GM19023 (cell line): Measurements from ENCODE around the gene LAMA1.
"Not testable (repeated sequence)": the region's sequence is repeated elsewhere in the genome, so short reads cannot be mapped to it uniquely, and the experiment has no call there.

Experiments
- ATAC-seq: cut with Tn5 transposase; IDR thresholded peaks from one replicate; pipeline ENCODE4 v1.9.1; 2021; ENCODE audit warnings: mild to moderate bottlenecking, moderate library complexity; ENCODE audit not compliant: unreplicated experiment

LAMA1 gene

DNA sequence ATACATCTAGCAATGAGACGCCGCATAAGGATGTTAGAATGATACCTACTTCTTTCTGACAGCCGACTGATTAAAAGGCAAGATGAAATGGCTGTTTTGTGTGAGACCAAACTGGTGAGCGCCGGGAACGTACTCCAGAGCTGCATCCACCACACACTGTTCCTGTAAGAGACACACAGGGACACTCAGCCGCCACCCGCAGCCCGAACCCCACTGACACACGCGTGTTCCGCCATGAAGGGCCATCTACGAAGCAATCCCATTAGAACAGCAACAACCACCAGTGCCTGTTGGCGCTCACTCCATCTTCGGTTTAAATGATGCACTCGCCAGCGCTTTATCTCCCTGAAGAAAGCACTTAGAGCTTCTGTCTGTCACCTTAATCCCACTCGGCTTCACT is 162.3 kb downstream of the LAMA1 start:
- no peak for ATAC-seq

DNA sequence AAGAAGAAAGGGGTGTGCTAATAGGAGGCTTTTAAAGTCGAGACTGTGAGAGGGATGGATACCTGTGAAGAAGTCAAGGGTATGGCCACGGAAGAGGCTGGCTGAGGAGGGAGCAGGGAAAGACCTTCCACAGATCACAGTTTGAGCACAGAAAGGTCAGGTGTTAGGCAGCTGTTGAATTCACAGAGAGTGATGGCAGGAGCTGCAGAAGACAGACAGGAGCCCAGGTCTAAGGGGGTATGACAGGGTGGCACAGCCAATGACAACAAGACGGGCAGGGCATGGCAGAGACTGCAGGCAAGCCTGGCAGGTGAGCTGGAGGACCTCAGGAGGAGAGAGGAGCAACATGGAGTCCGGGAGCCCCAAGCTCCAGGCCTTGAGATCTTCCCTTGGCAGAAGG is 163.1 kb downstream of the LAMA1 start:
- no peak for ATAC-seq

DNA sequence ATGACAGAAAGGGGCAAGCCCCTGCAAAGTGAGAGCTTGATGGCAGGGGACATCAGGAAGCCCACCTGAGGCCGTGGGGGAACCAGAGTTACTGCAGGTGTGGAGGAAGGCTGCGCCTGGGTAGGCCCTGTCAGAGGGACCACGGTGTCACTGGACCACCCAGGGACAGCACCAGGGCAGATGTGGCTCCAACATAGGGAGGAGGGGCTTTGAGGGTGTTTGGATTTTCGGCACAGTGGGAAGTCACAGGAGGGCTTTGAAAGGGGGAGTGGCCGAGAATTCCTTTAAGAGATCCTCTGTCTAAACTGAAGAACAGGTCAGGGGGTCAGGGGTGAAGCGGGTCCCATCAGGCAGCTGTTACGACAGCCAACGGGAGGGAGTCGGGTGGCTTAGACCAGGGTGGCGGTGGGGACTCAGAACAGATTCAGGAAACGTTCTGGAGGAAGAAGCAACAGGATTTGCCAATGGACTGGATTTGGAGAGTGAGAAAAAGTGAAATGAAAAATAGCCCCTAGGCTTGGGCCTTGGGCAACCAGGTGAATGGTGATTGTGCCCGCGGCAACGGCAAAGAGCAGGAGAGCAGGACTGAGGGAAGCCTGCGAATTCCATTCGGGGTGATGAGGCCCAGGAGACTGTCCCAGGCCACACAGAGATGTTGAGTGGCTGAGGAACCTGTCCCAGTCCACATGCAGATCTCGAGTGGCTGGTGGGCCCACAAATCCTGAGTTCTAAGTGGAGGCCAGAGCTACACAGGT is 166.1 kb downstream of the LAMA1 start:
- no peak for ATAC-seq

DNA sequence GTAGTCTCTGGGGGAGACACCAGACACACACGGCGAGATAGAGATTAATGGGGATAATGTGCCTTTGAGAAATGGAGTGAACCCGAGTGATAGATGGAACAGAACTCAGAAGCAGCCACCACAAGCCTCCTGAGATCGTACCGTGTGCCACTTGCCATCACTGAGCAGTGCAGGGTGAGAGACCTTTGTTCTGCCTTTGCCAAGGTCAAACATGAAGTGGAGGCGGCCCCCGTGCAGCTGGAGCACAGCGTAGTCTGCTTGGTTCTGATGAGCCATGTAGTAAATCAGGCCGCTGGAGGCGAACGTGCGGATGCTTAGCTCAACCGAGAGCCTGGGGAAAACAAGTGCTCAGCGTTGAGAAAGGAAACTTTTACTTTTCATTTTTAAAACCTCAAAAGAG is 167.0 kb downstream of the LAMA1 start:
- no peak for ATAC-seq

DNA sequence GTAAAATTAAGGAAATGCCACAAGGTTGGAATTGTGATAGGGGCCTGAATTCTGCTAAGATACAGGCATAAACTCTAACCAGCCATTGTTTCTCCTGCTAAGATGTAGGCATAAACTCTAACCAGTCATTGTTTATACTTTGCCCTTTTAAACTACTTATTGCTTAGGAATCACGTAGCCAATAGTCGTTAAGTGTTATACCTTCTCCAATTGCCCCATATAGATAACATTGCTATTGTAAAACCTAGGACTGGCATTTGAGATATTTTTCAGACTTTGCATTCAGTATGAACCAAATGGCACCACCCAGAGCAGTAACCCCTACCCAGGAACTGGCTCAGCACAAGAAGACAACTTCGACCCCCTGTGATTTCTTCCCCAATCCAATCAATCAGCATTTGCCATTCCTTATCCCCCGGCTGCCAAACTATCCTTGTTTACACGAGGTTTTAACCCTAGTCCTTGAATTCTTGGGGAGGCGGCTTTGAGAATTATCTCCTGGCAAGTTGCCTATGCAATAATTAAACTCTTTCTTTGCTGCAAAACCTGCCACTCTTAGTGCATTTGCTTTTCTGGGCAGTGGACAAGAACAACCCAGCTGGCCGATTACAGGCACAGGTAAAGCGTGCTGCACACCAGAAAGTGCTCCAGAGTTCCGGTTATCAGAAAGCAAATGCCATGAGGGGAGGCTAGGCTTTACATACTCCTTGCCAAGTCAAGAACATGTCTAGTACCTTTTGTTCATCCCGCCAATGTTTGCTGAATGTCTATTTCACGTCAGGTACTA is 167.6 kb downstream of the LAMA1 start:
- ATAC-seq = no peak

DNA sequence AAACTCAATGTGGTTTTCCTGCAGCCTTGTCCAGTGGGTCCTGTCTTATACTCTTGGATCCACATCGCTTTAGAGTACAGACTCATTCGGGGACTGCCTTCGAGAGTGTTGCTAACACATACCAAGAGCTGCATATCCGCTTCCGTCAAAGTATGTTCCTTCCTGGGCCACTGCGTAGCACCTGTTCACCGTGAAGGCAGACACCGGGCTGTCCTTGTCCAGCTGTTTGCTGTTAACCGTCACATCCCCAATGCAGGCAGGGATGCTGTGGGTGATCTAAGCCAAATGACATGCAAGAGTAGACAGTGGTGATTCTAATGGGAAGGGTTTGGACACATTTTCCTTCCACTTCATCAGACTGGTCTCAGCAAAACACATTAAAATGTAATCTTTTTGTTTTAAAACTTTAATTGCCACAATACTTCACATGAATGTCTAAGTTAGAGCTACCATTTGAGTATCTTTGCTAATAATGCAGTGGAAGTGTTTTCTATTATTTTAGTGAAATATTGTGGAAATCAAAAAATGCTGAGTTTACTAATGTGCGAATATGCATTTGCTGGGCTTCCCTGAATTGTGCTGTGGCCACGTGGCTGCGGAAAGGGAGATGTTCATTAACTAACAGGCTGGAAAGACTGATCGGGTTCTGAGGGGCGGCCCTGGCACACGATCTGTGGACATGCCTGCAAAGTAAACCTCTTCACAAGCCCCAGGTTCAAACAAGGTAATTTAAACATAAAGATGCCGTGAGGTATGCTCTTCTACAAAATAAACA is 169.1 kb downstream of the LAMA1 start:
- ATAC-seq = no peak

DNA sequence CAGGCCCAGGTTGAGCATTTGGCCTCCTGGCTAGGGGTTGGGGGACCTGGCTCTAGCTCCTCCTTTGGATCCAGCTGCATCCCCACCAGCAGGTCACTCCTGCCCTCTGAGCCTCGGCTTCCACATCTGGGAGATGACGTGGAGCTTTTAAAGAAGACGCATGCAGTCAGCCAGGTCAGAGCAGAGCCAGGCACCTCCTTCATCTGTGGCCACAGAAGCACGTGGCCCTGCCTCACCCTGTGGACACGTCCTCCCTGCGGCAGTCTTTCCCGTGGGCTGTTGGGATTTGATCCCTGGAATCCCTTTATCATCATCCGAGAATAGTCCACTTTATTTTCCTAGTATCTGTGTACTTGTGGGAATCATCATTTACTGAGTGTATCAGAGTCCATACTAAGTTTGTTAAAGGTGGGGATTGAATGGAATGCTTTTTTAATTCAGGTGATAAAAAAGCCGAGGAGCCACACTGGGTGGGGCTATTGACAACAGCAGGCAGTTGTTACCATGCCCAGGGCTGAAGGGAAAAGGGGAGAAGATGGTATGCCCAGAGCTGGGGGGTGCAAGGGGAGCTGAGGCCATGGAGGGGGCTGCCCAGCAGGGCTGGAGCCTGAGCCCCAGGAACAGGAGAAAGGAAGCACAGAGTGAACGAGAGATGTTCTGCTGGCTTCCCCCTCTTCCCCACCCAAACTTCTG is 170.1 kb downstream of the LAMA1 start:
- no peak for ATAC-seq

DNA sequence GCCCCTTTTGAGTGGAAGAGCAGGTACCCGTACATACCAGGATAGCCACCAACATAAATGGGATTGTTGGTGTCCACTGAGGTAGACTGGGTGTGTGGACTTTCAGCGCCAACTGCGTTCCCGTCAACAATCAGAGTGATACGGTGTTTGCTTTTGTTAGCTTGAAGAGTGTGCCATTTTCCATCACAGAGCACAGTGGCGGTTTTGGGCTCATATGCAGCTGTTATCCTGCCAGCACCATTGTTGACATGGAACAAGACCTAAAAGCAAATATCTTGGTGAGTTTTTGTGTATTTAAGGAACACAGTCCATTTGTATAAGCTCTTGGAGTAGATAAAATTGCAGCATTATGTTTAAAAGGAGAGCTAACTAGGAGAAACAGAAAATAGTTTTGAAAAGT is 174.5 kb downstream of the LAMA1 start:
- ATAC-seq = no peak

DNA sequence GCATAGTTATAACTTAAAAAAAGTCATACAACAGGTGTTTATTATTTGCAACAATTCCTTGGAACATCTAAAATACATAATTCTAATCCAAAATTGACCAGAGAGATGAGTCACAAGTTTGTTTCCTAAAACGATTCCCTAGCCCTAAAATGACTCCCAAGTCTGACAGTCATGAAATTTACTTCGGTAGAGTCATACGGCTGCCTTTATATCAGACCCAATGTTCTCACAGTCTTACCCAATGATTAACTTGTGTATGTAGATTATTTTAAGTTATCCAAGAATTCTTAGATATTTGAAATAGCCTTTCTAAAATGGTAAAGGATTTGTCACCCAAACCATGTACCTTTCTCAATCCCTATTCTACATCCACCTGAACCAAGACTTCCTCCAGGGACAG is 174.9 kb downstream of the LAMA1 start:
- ATAC-seq = no peak

DNA sequence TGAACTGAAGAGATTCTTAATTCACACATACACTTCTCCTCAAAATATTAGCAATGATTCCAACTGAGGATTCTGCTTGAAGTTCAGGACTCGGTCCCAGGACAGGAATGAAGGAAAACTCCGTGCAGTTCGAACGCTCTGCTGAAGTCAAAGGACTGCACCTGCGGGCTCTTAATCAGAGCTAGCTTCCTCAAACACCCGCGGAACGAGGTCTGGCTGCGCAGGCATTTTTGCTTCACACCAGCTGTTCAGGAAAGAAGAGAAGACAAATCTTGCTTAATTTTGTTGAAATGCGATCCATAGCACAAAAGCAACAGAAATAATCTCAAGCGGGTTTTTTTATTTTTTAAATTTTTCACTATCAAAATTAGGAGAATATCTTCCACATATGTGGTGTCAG is 175.6 kb downstream of the LAMA1 start:
- no peak for ATAC-seq

DNA sequence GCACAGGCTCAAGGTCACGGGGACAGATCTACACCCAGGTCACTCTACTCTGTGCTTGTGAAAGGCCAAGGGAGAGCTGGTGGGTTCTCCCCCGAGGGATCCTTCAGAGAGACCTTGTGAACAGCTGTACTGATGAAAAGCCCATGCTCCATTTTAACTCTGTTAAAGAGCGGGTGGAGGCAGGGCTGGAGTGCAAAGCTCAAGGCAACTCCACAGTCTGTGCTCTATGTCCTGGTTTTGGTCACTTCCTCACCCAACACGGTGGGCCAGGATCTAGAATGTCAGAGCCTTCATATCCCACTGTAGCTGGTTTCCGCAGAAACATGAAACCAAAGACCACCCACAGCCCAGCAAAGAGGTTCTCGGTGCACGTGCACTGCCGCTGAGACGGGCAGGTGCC is 177.1 kb downstream of the LAMA1 start:
- ATAC-seq = no peak

DNA sequence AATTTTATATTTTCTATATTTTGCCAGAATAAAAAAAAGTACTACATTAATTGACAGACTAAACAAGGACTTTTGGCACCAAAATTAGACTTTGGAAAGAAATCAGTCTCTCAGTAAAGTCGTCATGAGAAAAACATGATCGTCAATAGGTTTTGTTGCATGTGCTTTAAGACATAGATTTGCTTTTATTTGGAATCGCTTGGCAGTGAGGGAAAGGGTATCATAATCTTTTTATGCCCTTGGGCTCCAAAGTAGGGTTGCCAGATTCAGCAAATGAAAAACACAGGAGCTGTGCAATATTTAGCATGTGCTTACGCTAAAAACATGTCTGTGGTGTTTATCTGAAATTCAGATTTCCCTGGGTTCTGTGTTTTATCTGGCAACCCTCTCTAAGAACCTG is 177.6 kb downstream of the LAMA1 start:
- ATAC-seq = no peak

DNA sequence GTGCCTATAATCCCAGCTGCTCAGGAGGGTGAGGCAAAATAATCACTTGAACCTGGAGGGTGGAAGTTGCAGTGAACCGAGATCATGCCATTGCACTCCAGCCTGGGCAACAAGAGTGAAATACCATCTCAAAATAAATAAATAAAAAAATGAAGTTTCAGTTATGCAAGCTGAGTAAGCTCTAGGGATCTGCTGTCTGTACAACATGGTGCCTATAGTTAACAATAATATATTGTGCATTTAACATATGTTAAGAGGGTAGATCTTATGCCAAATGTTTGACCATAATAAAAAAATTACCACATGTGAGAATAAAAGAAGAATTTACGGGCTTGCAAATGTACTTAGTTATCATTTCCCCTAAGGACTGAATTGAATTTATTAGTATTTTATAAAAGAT is 179.2 kb downstream of the LAMA1 start:
- not testable (repeated sequence) for ATAC-seq

DNA sequence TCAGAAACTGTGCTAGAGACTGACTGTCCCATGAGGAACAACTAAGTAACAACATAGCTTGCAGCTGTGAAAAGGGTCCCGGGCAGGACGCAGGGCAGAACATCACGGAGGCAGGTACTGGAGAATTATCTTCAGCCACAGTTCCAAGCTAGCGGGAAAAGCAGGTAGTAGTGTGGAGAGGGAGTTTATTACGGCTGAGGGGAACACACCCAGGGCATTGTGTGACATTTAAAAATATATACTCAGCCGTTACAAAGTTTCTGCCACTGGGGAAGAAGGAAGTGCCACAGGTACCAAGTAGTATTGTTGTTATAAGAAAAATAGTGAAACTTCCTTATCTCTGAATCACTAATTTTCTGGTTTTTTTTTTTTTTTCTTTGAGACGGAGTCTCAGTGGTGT is 179.6 kb downstream of the LAMA1 start:
- ATAC-seq = no peak

DNA sequence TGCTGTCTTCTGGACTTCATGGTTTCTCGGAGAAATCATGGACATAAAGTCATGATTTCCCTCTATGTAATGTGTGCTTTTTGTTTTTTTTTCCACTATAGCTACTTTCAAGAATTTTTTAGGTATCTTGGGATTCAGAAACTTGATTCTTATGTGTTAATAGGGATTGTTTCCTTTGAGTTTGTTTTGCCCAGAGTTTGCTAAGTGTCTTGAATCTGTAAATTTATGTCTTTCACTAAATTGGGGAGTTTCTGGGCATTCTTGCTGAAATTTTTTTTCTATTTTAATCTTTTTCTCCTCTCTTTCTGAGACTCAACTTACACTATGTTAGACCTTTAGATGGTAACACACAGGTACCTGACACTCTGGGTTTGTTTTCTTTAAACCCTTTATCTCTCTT is 182.7 kb downstream of the LAMA1 start:
- no peak for ATAC-seq

DNA sequence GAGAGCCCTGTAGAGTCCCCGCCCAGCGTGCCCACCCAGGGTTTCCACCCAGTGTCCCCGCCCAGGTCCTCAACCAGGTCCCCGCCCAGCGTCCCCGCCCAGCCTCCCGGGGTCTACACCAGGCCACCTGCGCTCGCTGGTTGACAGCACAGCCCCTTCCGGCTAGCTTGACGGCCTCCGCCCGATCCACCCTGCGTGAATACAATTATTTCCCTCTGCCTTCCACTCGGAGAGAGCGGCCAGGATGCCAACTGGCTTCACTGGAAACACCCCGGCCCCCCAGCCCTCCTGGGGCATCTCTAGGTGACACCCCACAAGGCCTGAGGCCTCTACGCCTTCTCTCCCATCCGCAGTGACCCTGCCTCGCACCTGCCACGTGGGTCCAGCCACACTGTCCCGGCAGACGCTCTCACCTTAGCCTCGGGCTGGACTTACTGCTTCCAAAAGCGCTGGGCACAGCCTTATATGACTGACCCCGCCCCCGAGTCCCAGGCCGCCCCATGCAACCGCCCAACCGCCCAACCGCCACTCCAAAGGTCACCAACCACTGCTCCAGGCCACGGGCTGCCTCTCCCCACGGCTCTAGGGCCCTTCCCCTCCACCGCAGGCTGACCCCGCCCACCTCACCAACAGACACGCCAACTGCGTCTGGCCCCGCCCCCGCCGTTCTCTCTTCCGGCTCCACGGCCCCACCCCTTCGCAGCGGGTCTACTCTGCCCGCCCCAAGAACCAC is 188.1 kb downstream of the LAMA1 start:
- ATAC-seq = no peak

DNA sequence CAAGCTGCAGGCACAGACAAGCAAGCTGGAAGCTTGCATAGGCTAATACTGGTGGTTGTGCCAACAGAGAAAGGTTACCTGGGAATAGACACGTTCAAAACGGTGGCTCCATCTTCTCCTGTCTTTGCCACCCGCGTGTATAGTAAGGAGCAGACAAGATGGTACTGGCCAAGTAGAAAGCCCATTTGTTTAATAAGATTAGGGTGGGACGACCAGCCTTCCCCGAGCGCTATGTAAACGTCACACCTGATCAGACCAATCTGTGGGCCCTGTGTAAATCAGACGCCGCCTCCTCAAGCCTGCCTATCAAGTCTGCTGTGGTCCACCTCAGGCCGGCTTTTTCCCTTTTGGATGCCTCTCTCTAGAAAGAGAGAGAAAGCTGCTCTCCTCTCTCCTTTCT is 189.2 kb downstream of the LAMA1 start:
- ATAC-seq = no peak

DNA sequence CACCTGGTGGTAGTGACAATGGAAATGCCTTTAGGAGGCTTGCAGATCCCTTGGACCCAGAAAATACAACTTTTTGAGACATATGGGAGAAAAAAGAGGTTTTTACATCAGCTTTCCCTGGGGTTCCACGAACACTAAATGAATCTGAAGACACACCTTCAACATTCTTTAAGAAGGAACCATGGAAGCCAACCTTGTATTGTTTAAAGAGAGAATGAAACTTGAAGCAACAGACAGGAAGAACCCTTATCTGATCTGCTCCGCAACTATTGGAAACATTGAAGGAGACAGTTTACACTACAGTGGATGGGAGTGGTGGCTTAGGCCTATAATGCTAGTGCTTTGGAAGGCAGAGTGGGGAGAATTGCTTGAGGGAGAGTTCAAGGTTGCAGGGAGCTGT is 190.4 kb downstream of the LAMA1 start:
- no peak for ATAC-seq

DNA sequence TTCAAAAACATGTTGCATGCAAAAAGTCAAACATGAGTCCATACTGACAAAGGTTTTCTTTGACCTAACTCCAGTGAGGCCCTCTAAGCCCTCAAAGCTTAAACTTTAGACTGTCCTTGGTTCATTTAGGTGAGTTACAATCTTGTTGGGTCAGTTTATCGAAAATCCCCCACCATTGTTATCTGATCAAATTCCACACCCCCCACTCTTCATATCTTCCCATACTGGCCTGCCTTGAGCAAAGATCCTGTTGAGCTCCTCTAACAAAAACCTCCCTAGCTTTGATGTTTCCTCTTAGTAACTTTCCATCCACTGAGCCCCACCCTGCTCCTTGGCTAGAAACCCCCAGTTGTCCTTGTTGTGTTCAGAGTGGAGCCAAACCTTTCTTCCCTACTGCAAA is 194.4 kb downstream of the LAMA1 start:
- ATAC-seq = no peak

DNA sequence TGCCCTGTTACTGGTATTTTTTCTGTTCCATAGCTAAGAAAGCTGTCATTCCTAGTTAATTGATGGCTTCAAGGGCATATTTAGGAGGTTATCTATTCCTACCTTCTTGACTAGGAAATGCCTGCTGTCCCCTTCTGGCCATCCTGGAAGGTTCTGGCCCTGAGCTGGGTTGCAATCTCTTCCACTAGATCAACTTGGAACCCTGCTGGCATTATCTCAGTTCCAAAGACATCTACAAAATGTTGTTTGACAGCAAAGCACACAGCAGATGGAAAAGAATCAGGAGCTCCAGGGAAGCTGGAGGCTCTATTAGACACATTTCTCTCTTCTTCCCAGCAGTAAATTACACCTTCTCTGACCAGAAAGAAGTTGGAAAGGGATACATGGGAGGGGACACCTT is 196.0 kb downstream of the LAMA1 start:
- ATAC-seq = no peak
